Liver (tissue), 9 donors: ENCODE data around the gene GYG2. TPM values are rescaled to one million over a fixed set of nuclear protein-coding genes. Genes with fewer than 3 reads are reported as not detected.

Experiments
- DNase-seq: peaks from one replicate; pipeline ENCODE4 v3.0.0-alpha.2; 2017; ENCODE audit warnings: low spot score
- H3K27ac ChIP-seq, 2 donors: one replicate each; pipeline ENCODE4 v1.7.0; 2013; ENCODE audit warnings: inconsistent platforms in 2 of 2, low read length in 2 of 2, control low read depth in 1 of 2, low read depth in 1 of 2, mild to moderate bottlenecking in 1 of 2
- H3K27me3 ChIP-seq, 4 donors: one replicate each; pipeline versions ENCODE4 v1.6.1 to v1.7.0; 2013; ENCODE audit warnings: low read length in 3 of 4, inconsistent platforms in 1 of 4, mild to moderate bottlenecking in 1 of 4, moderate library complexity in 1 of 4; ENCODE audit not compliant: control insufficient read depth in 4 of 4, insufficient read depth in 4 of 4
- H3K36me3 ChIP-seq, 4 donors: one replicate each; pipeline versions ENCODE4 v1.6.1 to v1.7.0; 2013; ENCODE audit warnings: low read length in 3 of 4, mild to moderate bottlenecking in 3 of 4, low read depth in 1 of 4, moderate library complexity in 1 of 4; ENCODE audit not compliant: control insufficient read depth in 4 of 4, insufficient read depth in 3 of 4
- H3K4me1 ChIP-seq, 4 donors: one replicate each; pipeline versions ENCODE4 v1.6.1 to v1.7.0; 2013; ENCODE audit warnings: low read length in 3 of 4, mild to moderate bottlenecking in 3 of 4, moderate library complexity in 1 of 4; ENCODE audit not compliant: control insufficient read depth in 4 of 4, insufficient read depth in 4 of 4
- H3K4me3 ChIP-seq, 3 donors: one replicate each; pipeline versions ENCODE4 v1.6.1 to v1.7.0; 2013; ENCODE audit warnings: low read length in 3 of 3, control low read depth in 1 of 3, low read depth in 1 of 3, mild to moderate bottlenecking in 1 of 3
- H3K9ac ChIP-seq, 2 donors: one replicate each; pipeline ENCODE4 v1.7.0; 2013; ENCODE audit warnings: low read length in 2 of 2, mild to moderate bottlenecking in 2 of 2, moderate library complexity in 2 of 2, control low read depth in 1 of 2, low read depth in 1 of 2
- H3K9me3 ChIP-seq, 4 donors: one replicate each; pipeline versions ENCODE4 v1.6.1 to v1.7.0; 2013; ENCODE audit warnings: low read length in 3 of 4; ENCODE audit not compliant: control insufficient read depth in 4 of 4
- EGR1 ChIP-seq, 2 donors: IDR thresholded peaks; 2 replicates each; pipeline ENCODE4 v1.6.1; 2016 to 2018; ENCODE audit warnings: antibody characterized with exemption in 2 of 2, low read depth in 2 of 2
- FOXA1 ChIP-seq: IDR thresholded peaks from 2 replicates; pipeline ENCODE4 v1.6.1; 2016; ENCODE audit warnings: antibody characterized with exemption
- GABPA ChIP-seq, 2 donors: IDR thresholded peaks in 1 of 2; conservative IDR thresholded peaks in 1 of 2; 2 replicates each; pipeline ENCODE4 v1.6.1; 2016; ENCODE audit warnings: antibody characterized with exemption in 2 of 2, mild to moderate bottlenecking in 1 of 2, moderate library complexity in 1 of 2
- HNF4A ChIP-seq, 2 donors: conservative IDR thresholded peaks; 2 replicates each; pipeline ENCODE4 v1.6.1; 2016; ENCODE audit warnings: antibody characterized with exemption in 2 of 2, mild to moderate bottlenecking in 2 of 2
- HNF4G ChIP-seq: IDR thresholded peaks from 2 replicates; pipeline ENCODE4 v1.6.1; 2016; ENCODE audit warnings: antibody characterized with exemption
- JUND ChIP-seq, 2 donors: IDR thresholded peaks; 2 replicates each; pipeline ENCODE4 v1.6.1; 2016; ENCODE audit warnings: antibody characterized with exemption in 2 of 2
- NR2F2 ChIP-seq: IDR thresholded peaks from 2 replicates; pipeline ENCODE4 v1.6.1; 2016; ENCODE audit warnings: antibody characterized with exemption
- RAD21 ChIP-seq, 2 donors: IDR thresholded peaks; 2 replicates each; pipeline ENCODE4 v1.6.1; 2016; ENCODE audit warnings: antibody characterized with exemption in 2 of 2, mild to moderate bottlenecking in 2 of 2
- RXRA ChIP-seq, 2 donors: IDR thresholded peaks; 2 replicates each; pipeline ENCODE4 v1.6.1; 2017 to 2018; ENCODE audit warnings: antibody characterized with exemption in 2 of 2, mild to moderate bottlenecking in 1 of 2
- SP1 ChIP-seq: IDR thresholded peaks from 2 replicates; pipeline ENCODE4 v1.6.1; 2018; ENCODE audit warnings: antibody characterized with exemption, mild to moderate bottlenecking
- TAF1 ChIP-seq: conservative IDR thresholded peaks from 2 replicates; pipeline ENCODE4 v1.6.1; 2016; ENCODE audit warnings: antibody characterized with exemption, mild to moderate bottlenecking
- YY1 ChIP-seq: IDR thresholded peaks from 2 replicates; pipeline ENCODE4 v1.6.1; 2016; ENCODE audit warnings: antibody characterized with exemption, mild to moderate bottlenecking
- WGBS: extraction: QIAGEN DNeasy Blood & Tissue Kit; methylation state at CpG from one replicate; pipeline ENCODE4 v1.1.7; 2013; 5-methylcytosine and 5-hydroxymethylcytosine counted together
- polyA plus RNA-seq, 2 donors: library from polyadenylated mRNA; stranded (reverse) in 1 of 2; unstranded in 1 of 2; fragments of 200-250 nt in 1 of 2; fragments of >200 nt in 1 of 2; fragmentation: Nextera tagmentation in 1 of 2; extraction: Ambion mirVana in 1 of 2; gene quantifications; one replicate each; pipeline versions ENCODE4 v1.2.1 to v1.2.3, GENCODE V29; 2013 to 2015
- total RNA-seq, 2 donors: library from RNA; depleted of rRNA; stranded (reverse); fragments of >200 nt; gene quantifications; one replicate each; pipeline ENCODE4 v1.2.3, GENCODE V29; 2014
- TF ChIP-seq, protein P1 (sequence below): IDR thresholded peaks from 2 replicates; pipeline ENCODE4 v1.6.1; 2016; ENCODE audit warnings: antibody characterized with exemption, mild to moderate bottlenecking
- TF ChIP-seq, protein P2 (sequence below): IDR thresholded peaks from 2 replicates; pipeline ENCODE4 v1.6.1; 2016; ENCODE audit warnings: antibody characterized with exemption
- TF ChIP-seq, protein P3 (sequence below): IDR thresholded peaks from 2 replicates; pipeline ENCODE4 v1.6.1; 2016; ENCODE audit warnings: antibody characterized with exemption
- TF ChIP-seq, protein P4 (sequence below): fragments of 150-350 bp; IDR thresholded peaks from 2 replicates; pipeline ENCODE4 v1.5.1; 2017; ENCODE audit warnings: improper control_type of control experiment, low read depth, low read length; ENCODE audit not compliant: missing input control
- TF ChIP-seq, protein P5 (sequence below): IDR thresholded peaks from 2 replicates; pipeline ENCODE4 v1.6.1; 2016; ENCODE audit warnings: antibody characterized with exemption
- donor health status: healthy.
- donor health status: healthy.
- donor health status: healthy.
- donor health status: healthy.
- donor health status: healthy.

Gene GYG2
- total and polyA plus RNA-seq, 4 donors: 11.3 to 32.6 (median 14.3) TPM

DNA sequence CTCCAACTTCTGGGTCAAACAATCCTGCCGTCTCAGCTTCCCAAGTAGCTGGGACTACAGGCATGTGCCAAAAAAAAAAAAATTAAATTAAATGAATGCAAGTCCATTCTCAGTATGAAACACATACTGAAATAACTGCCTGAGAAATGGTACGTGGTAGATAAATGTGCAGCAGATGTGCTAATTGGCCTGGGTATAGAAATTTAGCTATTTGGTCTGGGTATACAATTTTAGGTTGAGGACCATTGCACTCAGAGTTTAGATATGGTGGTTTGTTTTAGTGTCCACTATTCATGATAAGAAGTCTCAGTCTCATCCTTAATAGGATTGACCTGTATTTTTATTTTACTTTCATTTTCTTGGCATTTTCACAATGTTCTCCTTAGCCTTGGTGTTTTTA, 9.2 kb downstream of the GYG2 start:
- Histone ChIP-seq H3K27me3 (no peaks in the 10 kb centered on the region), H3K36me3 (peaks cover 0 to 14% (median 6%) of the 10 kb centered on the region in 4 donors), H3K27ac (no peak overlapping the region), H3K4me3 (no peak overlapping the region), H3K4me1 (no peaks in the 10 kb centered on the region), H3K9me3 (peaks cover 0 to 7% (median 2%) of the 10 kb centered on the region in 4 donors), H3K9ac (no peak overlapping the region)
- 98% methylated on average over 2 of the region's 2 CpGs for WGBS
- no peak for DNase-seq
- no peak for TF ChIP-seq RXRA (IDR thresholded peaks at IDR 0.05)
- TF ChIP-seq, protein P1, sequence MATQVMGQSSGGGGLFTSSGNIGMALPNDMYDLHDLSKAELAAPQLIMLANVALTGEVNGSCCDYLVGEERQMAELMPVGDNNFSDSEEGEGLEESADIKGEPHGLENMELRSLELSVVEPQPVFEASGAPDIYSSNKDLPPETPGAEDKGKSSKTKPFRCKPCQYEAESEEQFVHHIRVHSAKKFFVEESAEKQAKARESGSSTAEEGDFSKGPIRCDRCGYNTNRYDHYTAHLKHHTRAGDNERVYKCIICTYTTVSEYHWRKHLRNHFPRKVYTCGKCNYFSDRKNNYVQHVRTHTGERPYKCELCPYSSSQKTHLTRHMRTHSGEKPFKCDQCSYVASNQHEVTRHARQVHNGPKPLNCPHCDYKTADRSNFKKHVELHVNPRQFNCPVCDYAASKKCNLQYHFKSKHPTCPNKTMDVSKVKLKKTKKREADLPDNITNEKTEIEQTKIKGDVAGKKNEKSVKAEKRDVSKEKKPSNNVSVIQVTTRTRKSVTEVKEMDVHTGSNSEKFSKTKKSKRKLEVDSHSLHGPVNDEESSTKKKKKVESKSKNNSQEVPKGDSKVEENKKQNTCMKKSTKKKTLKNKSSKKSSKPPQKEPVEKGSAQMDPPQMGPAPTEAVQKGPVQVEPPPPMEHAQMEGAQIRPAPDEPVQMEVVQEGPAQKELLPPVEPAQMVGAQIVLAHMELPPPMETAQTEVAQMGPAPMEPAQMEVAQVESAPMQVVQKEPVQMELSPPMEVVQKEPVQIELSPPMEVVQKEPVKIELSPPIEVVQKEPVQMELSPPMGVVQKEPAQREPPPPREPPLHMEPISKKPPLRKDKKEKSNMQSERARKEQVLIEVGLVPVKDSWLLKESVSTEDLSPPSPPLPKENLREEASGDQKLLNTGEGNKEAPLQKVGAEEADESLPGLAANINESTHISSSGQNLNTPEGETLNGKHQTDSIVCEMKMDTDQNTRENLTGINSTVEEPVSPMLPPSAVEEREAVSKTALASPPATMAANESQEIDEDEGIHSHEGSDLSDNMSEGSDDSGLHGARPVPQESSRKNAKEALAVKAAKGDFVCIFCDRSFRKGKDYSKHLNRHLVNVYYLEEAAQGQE: no peak
- TF ChIP-seq, protein P2, sequence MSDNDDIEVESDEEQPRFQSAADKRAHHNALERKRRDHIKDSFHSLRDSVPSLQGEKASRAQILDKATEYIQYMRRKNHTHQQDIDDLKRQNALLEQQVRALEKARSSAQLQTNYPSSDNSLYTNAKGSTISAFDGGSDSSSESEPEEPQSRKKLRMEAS: no peak
- no peak for TF ChIP-seq SP1

DNA sequence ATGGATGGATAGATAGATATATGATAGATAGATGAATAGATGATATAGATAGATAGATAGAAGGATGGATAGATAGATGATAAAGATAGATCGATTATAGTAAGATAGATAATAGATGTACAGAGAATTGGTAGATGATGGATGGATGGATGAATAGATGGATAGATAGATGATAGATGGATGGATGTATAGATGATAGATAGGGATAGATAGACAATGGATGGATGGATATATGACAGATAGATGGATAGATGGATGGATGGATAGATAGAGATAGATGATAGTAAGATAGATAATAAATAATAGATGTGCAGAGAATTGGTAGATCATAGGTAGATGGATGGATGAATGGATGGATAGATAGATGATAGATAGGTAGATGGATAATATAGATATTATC, 12.2 kb downstream of the GYG2 start:
- peaks cover 0 to 7% (median 2%) of the 10 kb centered on the region in 4 donors for H3K9me3 ChIP-seq
- no peak overlapping the region for H3K27ac ChIP-seq
- no peaks in the 10 kb centered on the region for H3K27me3 ChIP-seq
- no peaks in the 10 kb centered on the region for H3K4me1 ChIP-seq
- 89% methylated on average over 1 of the region's 1 CpG for WGBS
- H3K9ac ChIP-seq: no peak overlapping the region
- no peak overlapping the region for H3K4me3 ChIP-seq
- no peak for DNase-seq
- H3K36me3 ChIP-seq: peaks cover 0 to 11% (median 7%) of the 10 kb centered on the region in 4 donors
- TF ChIP-seq JUND (IDR thresholded peaks at IDR 0.05) (no peak), GABPA (IDR thresholded peaks at IDR 0.05 in 1 of 2, conservative IDR thresholded peaks at IDR 0.05 in 1 of 2) (no peak), EGR1 (IDR thresholded peaks at IDR 0.05; ENCODE audit: low read depth in 2 of 2) (no peak), FOXA1 (no peak), TAF1 (no peak), HNF4A (conservative IDR thresholded peaks at IDR 0.05) (no peak), YY1 (no peak), SP1 (no peak), RXRA (IDR thresholded peaks at IDR 0.05) (no peak), HNF4G (no peak), NR2F2 (no peak), RAD21 (IDR thresholded peaks at IDR 0.05) (no peak)
- TF ChIP-seq, protein P3, sequence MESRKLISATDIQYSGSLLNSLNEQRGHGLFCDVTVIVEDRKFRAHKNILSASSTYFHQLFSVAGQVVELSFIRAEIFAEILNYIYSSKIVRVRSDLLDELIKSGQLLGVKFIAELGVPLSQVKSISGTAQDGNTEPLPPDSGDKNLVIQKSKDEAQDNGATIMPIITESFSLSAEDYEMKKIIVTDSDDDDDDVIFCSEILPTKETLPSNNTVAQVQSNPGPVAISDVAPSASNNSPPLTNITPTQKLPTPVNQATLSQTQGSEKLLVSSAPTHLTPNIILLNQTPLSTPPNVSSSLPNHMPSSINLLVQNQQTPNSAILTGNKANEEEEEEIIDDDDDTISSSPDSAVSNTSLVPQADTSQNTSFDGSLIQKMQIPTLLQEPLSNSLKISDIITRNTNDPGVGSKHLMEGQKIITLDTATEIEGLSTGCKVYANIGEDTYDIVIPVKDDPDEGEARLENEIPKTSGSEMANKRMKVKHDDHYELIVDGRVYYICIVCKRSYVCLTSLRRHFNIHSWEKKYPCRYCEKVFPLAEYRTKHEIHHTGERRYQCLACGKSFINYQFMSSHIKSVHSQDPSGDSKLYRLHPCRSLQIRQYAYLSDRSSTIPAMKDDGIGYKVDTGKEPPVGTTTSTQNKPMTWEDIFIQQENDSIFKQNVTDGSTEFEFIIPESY: no peak
- TF ChIP-seq, protein P4, sequence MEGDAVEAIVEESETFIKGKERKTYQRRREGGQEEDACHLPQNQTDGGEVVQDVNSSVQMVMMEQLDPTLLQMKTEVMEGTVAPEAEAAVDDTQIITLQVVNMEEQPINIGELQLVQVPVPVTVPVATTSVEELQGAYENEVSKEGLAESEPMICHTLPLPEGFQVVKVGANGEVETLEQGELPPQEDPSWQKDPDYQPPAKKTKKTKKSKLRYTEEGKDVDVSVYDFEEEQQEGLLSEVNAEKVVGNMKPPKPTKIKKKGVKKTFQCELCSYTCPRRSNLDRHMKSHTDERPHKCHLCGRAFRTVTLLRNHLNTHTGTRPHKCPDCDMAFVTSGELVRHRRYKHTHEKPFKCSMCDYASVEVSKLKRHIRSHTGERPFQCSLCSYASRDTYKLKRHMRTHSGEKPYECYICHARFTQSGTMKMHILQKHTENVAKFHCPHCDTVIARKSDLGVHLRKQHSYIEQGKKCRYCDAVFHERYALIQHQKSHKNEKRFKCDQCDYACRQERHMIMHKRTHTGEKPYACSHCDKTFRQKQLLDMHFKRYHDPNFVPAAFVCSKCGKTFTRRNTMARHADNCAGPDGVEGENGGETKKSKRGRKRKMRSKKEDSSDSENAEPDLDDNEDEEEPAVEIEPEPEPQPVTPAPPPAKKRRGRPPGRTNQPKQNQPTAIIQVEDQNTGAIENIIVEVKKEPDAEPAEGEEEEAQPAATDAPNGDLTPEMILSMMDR: no peak
- TF ChIP-seq, protein P5, sequence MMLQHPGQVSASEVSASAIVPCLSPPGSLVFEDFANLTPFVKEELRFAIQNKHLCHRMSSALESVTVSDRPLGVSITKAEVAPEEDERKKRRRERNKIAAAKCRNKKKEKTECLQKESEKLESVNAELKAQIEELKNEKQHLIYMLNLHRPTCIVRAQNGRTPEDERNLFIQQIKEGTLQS: no peak
